Ovary (tissue), 1 donor: ENCODE data around the gene CEP89.

Source experiments
- EP300 ChIP-seq: sonication (generic); formaldehyde crosslinking; IDR thresholded peaks from one replicate; pipeline ENCODE4 v1.6.1; 2017; ENCODE audit warnings: antibody characterized with exemption
- POLR2A ChIP-seq: fragments of 450-650 bp; IDR thresholded peaks from one replicate; pipeline ENCODE4 v1.6.1; 2017; ENCODE audit warnings: antibody characterized with exemption, mild to moderate bottlenecking, moderate library complexity

GRCh38 chr19:32870981-32871451 lies 100.7 kb downstream of the CEP89 start:
- no peak for TF ChIP-seq EP300
- no peak for TF ChIP-seq POLR2A
